Trophoblast cell (in vitro differentiated cells and primary cell): ENCODE measurements around the gene RHEBL1.

Experiments
- DNase-seq, 2 donors: peaks; one replicate each; pipeline ENCODE4 v3.0.0-alpha.2; 2016
- H2AFZ ChIP-seq: 2 replicates; pipeline ENCODE4 v1.6.1; 2013; ENCODE audit warnings: low read length, moderate library complexity, mild to moderate bottlenecking; ENCODE audit not compliant: insufficient read depth, poor library complexity
- H2AK5ac ChIP-seq: 2 replicates; pipeline ENCODE4 v1.6.1; 2013; ENCODE audit warnings: mild to moderate bottlenecking, low read length
- H2BK120ac ChIP-seq: 2 replicates; pipeline ENCODE4 v1.6.1; 2013; ENCODE audit warnings: low read length, mild to moderate bottlenecking, moderate library complexity; ENCODE audit not compliant: insufficient read depth, poor library complexity
- H2BK12ac ChIP-seq: 2 replicates; pipeline ENCODE4 v1.6.1; 2013; ENCODE audit warnings: mild to moderate bottlenecking, low read length, moderate library complexity
- H2BK5ac ChIP-seq: 2 replicates; pipeline ENCODE4 v1.6.1; 2013; ENCODE audit warnings: low read length, low read depth, moderate library complexity, mild to moderate bottlenecking; ENCODE audit not compliant: poor library complexity
- H3K14ac ChIP-seq: 2 replicates; pipeline ENCODE4 v1.6.1; 2013; ENCODE audit warnings: mild to moderate bottlenecking, low read length
- H3K18ac ChIP-seq: 2 replicates; pipeline ENCODE4 v1.6.1; 2013; ENCODE audit warnings: mild to moderate bottlenecking, low read length
- H3K23ac ChIP-seq: 2 replicates; pipeline ENCODE4 v1.6.1; 2013; ENCODE audit warnings: low read length
- H3K27ac ChIP-seq: 2 replicates; pipeline ENCODE4 v1.5.1; 2013; ENCODE audit warnings: low read depth, mild to moderate bottlenecking, inconsistent platforms, low read length, moderate library complexity
- H3K27me3 ChIP-seq: 2 replicates; pipeline ENCODE4 v1.6.1; 2013; ENCODE audit warnings: inconsistent platforms, mild to moderate bottlenecking, low read length, moderate library complexity; ENCODE audit not compliant: insufficient read depth
- H3K36me3 ChIP-seq, 2 experiments: 1 replicate in 1 of 2; 2 replicates in 1 of 2; pipeline ENCODE4 v1.6.1; 2013; ENCODE audit warnings: low read length in 2 of 2, mild to moderate bottlenecking in 2 of 2, moderate library complexity in 1 of 2; ENCODE audit not compliant: insufficient read depth in 2 of 2, control insufficient read depth in 1 of 2
- H3K4ac ChIP-seq: 2 replicates; pipeline ENCODE4 v1.6.1; 2013; ENCODE audit warnings: low read depth, mild to moderate bottlenecking, low read length, moderate library complexity
- H3K4me1 ChIP-seq, 2 experiments: 1 replicate in 1 of 2; 2 replicates in 1 of 2; pipeline ENCODE4 v1.6.1; 2013; ENCODE audit warnings: low read length in 2 of 2, mild to moderate bottlenecking in 2 of 2, moderate library complexity in 1 of 2; ENCODE audit not compliant: insufficient read depth in 2 of 2, control insufficient read depth in 1 of 2
- H3K4me2 ChIP-seq: 2 replicates; pipeline ENCODE4 v1.6.1; 2013; ENCODE audit warnings: inconsistent platforms, mild to moderate bottlenecking, low read length, moderate library complexity
- H3K4me3 ChIP-seq: 2 replicates; pipeline ENCODE4 v1.5.1; 2013; ENCODE audit warnings: mild to moderate bottlenecking, low read depth, low read length, inconsistent platforms
- H3K79me1 ChIP-seq: one replicate; pipeline ENCODE4 v1.6.1; 2013; ENCODE audit warnings: low read length
- H3K79me2 ChIP-seq: 2 replicates; pipeline ENCODE4 v1.6.1; 2013; ENCODE audit warnings: low read length, mild to moderate bottlenecking; ENCODE audit not compliant: control insufficient read depth, insufficient read depth, poor library complexity
- H3K9ac ChIP-seq: 2 replicates; pipeline ENCODE4 v1.6.1; 2013; ENCODE audit warnings: mild to moderate bottlenecking, low read length
- H3K9me3 ChIP-seq: 2 replicates; pipeline ENCODE4 v1.6.1; 2013; ENCODE audit warnings: low read depth, mild to moderate bottlenecking, control low read depth, inconsistent platforms, low read length; ENCODE audit not compliant: insufficient read depth
- H4K12ac ChIP-seq: 2 replicates; pipeline ENCODE4 v1.6.1; 2013; ENCODE audit warnings: low read depth, mild to moderate bottlenecking, low read length, moderate library complexity
- H4K8ac ChIP-seq: 2 replicates; pipeline ENCODE4 v1.6.1; 2013; ENCODE audit warnings: low read depth, mild to moderate bottlenecking, low read length, moderate library complexity
- H4K91ac ChIP-seq: one replicate; pipeline ENCODE4 v1.6.1; 2013; ENCODE audit warnings: low read depth, mild to moderate bottlenecking, low read length, moderate library complexity
- WGBS: extraction: QIAGEN DNeasy Blood & Tissue Kit; methylation state at CpG from one replicate; pipeline ENCODE4 v1.1.7; 2013; ENCODE audit warnings: missing lambda C conversion rate; ENCODE audit not compliant: insufficient read length, insufficient coverage; ENCODE audit errors: extremely low coverage; 5-methylcytosine and 5-hydroxymethylcytosine counted together

RHEBL1 gene

GRCh38 chr12:49059299-49060171, 10.2 kb downstream of the RHEBL1 start:
- Histone ChIP-seq H2AFZ (peak overlapping the region; percentile 84), H3K14ac (peak overlapping the region; percentile 94), H3K36me3 (peaks cover 5 to 12% of the 10 kb centered on the region in 2 experiments), H3K4me3 (peak overlapping the region; percentile 92), H2AK5ac (peak overlapping the region; percentile 96), H4K8ac (peak overlapping the region; percentile 97), H3K79me1 (peaks cover 18% of the 10 kb centered on the region), H3K9ac (peak overlapping the region; percentile 99), H3K4ac (peak overlapping the region; percentile 100), H3K4me1 (peaks cover 14 to 24% of the 10 kb centered on the region in 2 experiments), H3K79me2 (peaks cover 38% of the 10 kb centered on the region), H3K23ac (no peak overlapping the region), H3K18ac (peak overlapping the region; percentile 96), H2BK120ac (peak overlapping the region; percentile 97), H3K9me3 (no peaks in the 10 kb centered on the region), H2BK12ac (no peak overlapping the region), H3K4me2 (peak overlapping the region; percentile 86), H3K27ac (peak overlapping the region; percentile 86), H4K12ac (peak overlapping the region; percentile 88), H2BK5ac (peak overlapping the region; percentile 99), H4K91ac (peak overlapping the region; percentile 98), H3K27me3 (no peaks in the 10 kb centered on the region)
- WGBS = no CpG with 5 or more reads among the region's 70 CpGs
- DNase-seq = peak in 1 of 2 donors; percentile 62

GRCh38 chr12:49059045-49059298, 10.8 kb downstream of the RHEBL1 start:
- H3K23ac ChIP-seq = no peak overlapping the region
- H3K27me3 ChIP-seq = no peaks in the 10 kb centered on the region
- peak overlapping the region; percentile 92 for H3K4me3 ChIP-seq
- WGBS = no CpG with 5 or more reads among the region's 1 CpG
- no peak overlapping the region for H3K27ac ChIP-seq
- peaks cover 18% of the 10 kb centered on the region for H3K79me1 ChIP-seq
- H2AK5ac ChIP-seq = peak overlapping the region; percentile 96
- H2BK5ac ChIP-seq = peak overlapping the region; percentile 70
- H2AFZ ChIP-seq = no peak overlapping the region
- H4K12ac ChIP-seq = no peak overlapping the region
- H3K36me3 ChIP-seq = peaks cover 11 to 18% of the 10 kb centered on the region in 2 experiments
- H3K9ac ChIP-seq = peak overlapping the region; percentile 99
- peaks cover 14 to 24% of the 10 kb centered on the region in 2 experiments for H3K4me1 ChIP-seq
- H3K18ac ChIP-seq = no peak overlapping the region
- no peaks in the 10 kb centered on the region for H3K9me3 ChIP-seq
- peaks cover 38% of the 10 kb centered on the region for H3K79me2 ChIP-seq
- H2BK12ac ChIP-seq = no peak overlapping the region
- H3K4ac ChIP-seq = peak overlapping the region; percentile 100
- H3K14ac ChIP-seq = peak overlapping the region; percentile 94
- H2BK120ac ChIP-seq = no peak overlapping the region
- no peak overlapping the region for H4K8ac ChIP-seq
- peak overlapping the region; percentile 98 for H4K91ac ChIP-seq
- no peak for DNase-seq
- peak overlapping the region; percentile 86 for H3K4me2 ChIP-seq

GRCh38 chr12:49058366-49059044, 11.3 kb downstream of the RHEBL1 start:
- H3K27ac ChIP-seq = no peak overlapping the region
- no peak overlapping the region for H4K91ac ChIP-seq
- H3K9me3 ChIP-seq = no peaks in the 10 kb centered on the region
- no peak overlapping the region for H3K23ac ChIP-seq
- no peak overlapping the region for H2BK12ac ChIP-seq
- H4K8ac ChIP-seq = no peak overlapping the region
- peaks cover 14 to 24% of the 10 kb centered on the region in 2 experiments for H3K4me1 ChIP-seq
- H3K79me2 ChIP-seq = peaks cover 38% of the 10 kb centered on the region
- no peak overlapping the region for H2BK5ac ChIP-seq
- H3K4me2 ChIP-seq = peak overlapping the region; percentile 86
- no peak overlapping the region for H2BK120ac ChIP-seq
- H3K14ac ChIP-seq = peak overlapping the region; percentile 54
- no peak for DNase-seq
- H3K79me1 ChIP-seq = peaks cover 18% of the 10 kb centered on the region
- H4K12ac ChIP-seq = no peak overlapping the region
- WGBS = no CpG with 5 or more reads among the region's 5 CpGs
- H3K4me3 ChIP-seq = peak overlapping the region; percentile 92
- peaks cover 16 to 23% of the 10 kb centered on the region in 2 experiments for H3K36me3 ChIP-seq
- peak overlapping the region; percentile 66 for H2AK5ac ChIP-seq
- H3K9ac ChIP-seq = peak overlapping the region; percentile 99
- H3K4ac ChIP-seq = peak overlapping the region; percentile 100
- H2AFZ ChIP-seq = no peak overlapping the region
- H3K27me3 ChIP-seq = no peaks in the 10 kb centered on the region
- H3K18ac ChIP-seq = no peak overlapping the region

GRCh38 chr12:49057888-49058287, 11.9 kb downstream of the RHEBL1 start:
- H3K27me3 ChIP-seq = no peaks in the 10 kb centered on the region
- peak overlapping the region; percentile 23 for H3K4me3 ChIP-seq
- H3K4me1 ChIP-seq = peaks cover 14 to 24% of the 10 kb centered on the region in 2 experiments
- H2BK120ac ChIP-seq = no peak overlapping the region
- DNase-seq = no peak
- no peak overlapping the region for H3K27ac ChIP-seq
- H3K79me2 ChIP-seq = peaks cover 38% of the 10 kb centered on the region
- peak overlapping the region; percentile 86 for H3K4me2 ChIP-seq
- no CpG with 5 or more reads among the region's 4 CpGs for WGBS
- no peak overlapping the region for H4K91ac ChIP-seq
- no peak overlapping the region for H4K8ac ChIP-seq
- H3K9ac ChIP-seq = no peak overlapping the region
- peaks cover 18% of the 10 kb centered on the region for H3K79me1 ChIP-seq
- no peak overlapping the region for H2BK5ac ChIP-seq
- no peak overlapping the region for H2BK12ac ChIP-seq
- no peak overlapping the region for H3K14ac ChIP-seq
- H3K36me3 ChIP-seq = peaks cover 21 to 29% of the 10 kb centered on the region in 2 experiments
- peak overlapping the region; percentile 100 for H3K4ac ChIP-seq
- H2AFZ ChIP-seq = no peak overlapping the region
- no peak overlapping the region for H2AK5ac ChIP-seq
- no peak overlapping the region for H3K18ac ChIP-seq
- no peak overlapping the region for H3K23ac ChIP-seq
- H4K12ac ChIP-seq = no peak overlapping the region
- H3K9me3 ChIP-seq = no peaks in the 10 kb centered on the region
